H1 (cell line): ENCODE results near the gene TPM1.

Experiments
- EP300 ChIP-seq, 2 experiments: IDR thresholded peaks; 1 replicate in 1 of 2; 2 replicates in 1 of 2; pipeline ENCODE4 v1.6.1; 2011 to 2012; ENCODE audit warnings: low read depth in 2 of 2, low read length in 2 of 2, mild to moderate bottlenecking in 2 of 2, borderline replicate concordance in 1 of 2, inconsistent platforms in 1 of 2, moderate library complexity in 1 of 2
- YY1 ChIP-seq: IDR thresholded peaks from 2 replicates; pipeline ENCODE4 v1.6.1; 2011; ENCODE audit warnings: low read depth, mild to moderate bottlenecking, low read length

DNA sequence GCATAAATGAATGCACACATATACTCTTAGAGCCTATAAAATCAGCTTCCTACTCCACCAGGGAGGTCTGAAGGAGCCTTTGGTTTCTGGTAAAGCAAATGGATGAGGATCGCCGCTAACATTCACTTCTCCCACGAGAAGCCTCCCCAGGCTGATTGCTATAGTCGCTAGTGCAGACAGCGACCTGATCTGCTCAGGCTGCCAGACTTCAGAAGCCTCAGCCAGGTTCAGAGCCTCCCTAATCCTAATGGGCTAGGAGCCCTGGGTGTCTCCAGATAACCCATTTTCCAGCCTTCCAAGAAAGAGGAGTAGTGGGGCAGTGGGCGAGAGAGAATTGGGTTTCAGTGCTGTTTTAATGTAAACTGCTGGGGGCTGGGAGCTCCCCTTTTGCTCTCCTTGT lies 35.4 kb downstream of the TPM1 start:
- TF ChIP-seq EP300 (IDR thresholded peaks at IDR 0.05; ENCODE audit: borderline replicate concordance in 1 of 2, low read depth in 2 of 2, low read length in 2 of 2) (no peak), YY1 (no peak)
